HFF-Myc (cell line): Measurements from ENCODE around the gene ATAD1.
A peak's percentile ranks its signal among the peaks of the same experiment; 100 is the strongest.

Experiments used
- DNase-seq: peaks from one replicate; pipeline ENCODE4 v3.0.0-alpha.2; 2011; ENCODE audit warnings: low read depth; ENCODE audit errors: extremely low read depth
- H3K4me3 ChIP-seq: replicated peaks from 2 replicates; pipeline ENCODE4 v1.5.1; 2011; ENCODE audit warnings: low read depth, mild to moderate bottlenecking, control low read depth, low read length
- CTCF ChIP-seq: IDR thresholded peaks from 2 replicates; pipeline ENCODE4 v1.5.1; 2012; ENCODE audit warnings: mild to moderate bottlenecking, low read depth, low read length, control low read depth; ENCODE audit errors: missing control alignments

ATAD1 gene

GRCh38 chr10:87776328-87776727 lies 41.7 kb downstream of the ATAD1 start:
- no peak for TF ChIP-seq CTCF
- no peak overlapping the region for H3K4me3 ChIP-seq
- DNase-seq = no peak

- DNase-seq = no peak
- no peak for TF ChIP-seq CTCF
- no peak overlapping the region for H3K4me3 ChIP-seq
These were observed 42.3 kb downstream of the ATAD1 start for GRCh38 chr10:87775766-87776165.

- no peak for DNase-seq
- no peak overlapping the region for H3K4me3 ChIP-seq
These were observed 46.0 kb downstream of the ATAD1 start for GRCh38 chr10:87771871-87772500.

GRCh38 chr10:87767253-87767652 lies 50.8 kb downstream of the ATAD1 start:
- H3K4me3 ChIP-seq = no peak overlapping the region
- no peak for TF ChIP-seq CTCF
- no peak for DNase-seq

More at GRCh38 chr10:87771871-87772500, 46.0 kb downstream of the ATAD1 start:
- TF ChIP-seq CTCF = peak; percentile 10

- no peak for DNase-seq
- H3K4me3 ChIP-seq = no peak overlapping the region
- no peak for TF ChIP-seq CTCF
These were observed 52.2 kb downstream of the ATAD1 start for GRCh38 chr10:87765666-87766376.

- no peak for DNase-seq
- no peak overlapping the region for H3K4me3 ChIP-seq
- no peak for TF ChIP-seq CTCF
These were observed 53.7 kb downstream of the ATAD1 start for GRCh38 chr10:87764072-87764934.
